GM12878 (cell line): ENCODE measurements around the gene QRFP. TPM values are rescaled to one million over a fixed set of nuclear protein-coding genes. Genes with fewer than 3 reads are reported as not detected.

ENCODE experiments used
- ATAC-seq: fragments of 200-7000 bp; cut with Tn5 transposase; 3 replicates; pipeline ENCODE4 v1.9.1; 2020; ENCODE audit warnings: mild to moderate bottlenecking, moderate library complexity
- BruUV-seq: library from RNA; stranded (reverse); fragments of 400-500 nt; replicated peaks from 2 replicates; lab custom pipeline; 2021; lab: Mats Ljungman, UMichigan
- CTCF ChIA-PET: fragments of 300-600 bp; sonication (Branson Sonifier 250); formaldehyde crosslinking; extraction: SDS; loops from one replicate; lab custom pipeline; 2021; ENCODE audit warnings: inconsistent platforms; lab: Yijun Ruan, JAX
- POLR2A ChIA-PET: fragments of 350-600 bp; formaldehyde crosslinking; extraction: SDS; loops from one replicate; lab custom pipeline; 2021; ENCODE audit warnings: inconsistent platforms; lab: Charles Lee
- RAD21 ChIA-PET: fragments of 300-600 bp; sonication (Branson Sonifier 250); formaldehyde crosslinking; loops from one replicate; lab custom pipeline; 2023; ENCODE audit warnings: antibody characterized with exemption; ENCODE audit not compliant: unreplicated experiment; lab: Charles Lee
- SMC1A ChIA-PET: fragments of 300-600 bp; sonication (Branson Sonifier 250); formaldehyde crosslinking; loops from one replicate; lab custom pipeline; 2023; ENCODE audit not compliant: unreplicated experiment, uncharacterized antibody; lab: Charles Lee
- DNase-seq: peaks from one replicate; pipeline ENCODE4 v3.0.0-alpha.2; 2011; ENCODE audit warnings: low read depth, low spot score
- FAIRE-seq: peaks from 3 replicates; lab custom pipeline; 2011; peaks lifted over from hg19 to GRCh38; lab: Jason Lieb, UNC
- H2AFZ ChIP-seq: 2 replicates; pipeline ENCODE4 v1.6.0; 2011; ENCODE audit warnings: low read depth, low read length, control low read depth; ENCODE audit not compliant: control insufficient read depth
- H3K27ac ChIP-seq: 2 replicates; pipeline ENCODE4 v1.5.1; 2011; ENCODE audit warnings: control low read depth; ENCODE audit not compliant: control insufficient read depth, insufficient read depth
- H3K27me3 ChIP-seq, 2 experiments: replicated peaks in 1 of 2; 2 replicates each; pipeline versions ENCODE4 v1.6.0 to v1.6.1; 2011; ENCODE audit warnings: low read length in 1 of 2; ENCODE audit not compliant: control insufficient read depth in 2 of 2, insufficient read depth in 2 of 2
- H3K36me3 ChIP-seq, 2 experiments: 2 replicates each; pipeline ENCODE4 v1.5.1; 2011; ENCODE audit warnings: low read length in 1 of 2; ENCODE audit not compliant: control insufficient read depth in 2 of 2, insufficient read depth in 2 of 2
- H3K4me1 ChIP-seq: 2 replicates; pipeline ENCODE4 v1.6.1; 2011; ENCODE audit warnings: mild to moderate bottlenecking, low read length, moderate library complexity, mixed read lengths; ENCODE audit not compliant: control insufficient read depth, insufficient read depth
- H3K4me2 ChIP-seq: 2 replicates; pipeline ENCODE4 v1.6.0; 2011; ENCODE audit warnings: control low read depth; ENCODE audit not compliant: control insufficient read depth, insufficient read depth
- H3K4me3 ChIP-seq: fragments of 200-600 bp; sonication (generic); 2 replicates; pipeline ENCODE4 v1.5.1; 2016
- H3K79me2 ChIP-seq: 2 replicates; pipeline ENCODE4 v1.6.0; 2011; ENCODE audit warnings: low read length; ENCODE audit not compliant: control insufficient read depth, insufficient read depth
- H3K9ac ChIP-seq: 2 replicates; pipeline ENCODE4 v1.8.0; 2011; ENCODE audit warnings: low read length, control low read depth, mixed read lengths; ENCODE audit not compliant: control insufficient read depth, insufficient read depth
- H3K9me3 ChIP-seq: replicated peaks from 3 replicates; pipeline ENCODE4 v1.5.1; 2011; ENCODE audit warnings: mild to moderate bottlenecking, low read length; ENCODE audit not compliant: control insufficient read depth, insufficient read depth
- H4K20me1 ChIP-seq: 2 replicates; pipeline ENCODE4 v1.6.0; 2011; ENCODE audit not compliant: control insufficient read depth, insufficient read depth
- CHD1 ChIP-seq: IDR thresholded peaks from 2 replicates; pipeline ENCODE4 v1.6.1; 2012; ENCODE audit warnings: low read depth, low read length, improper control_type of control experiment
- NFYA ChIP-seq: IDR thresholded peaks from 2 replicates; pipeline ENCODE4 v1.6.1; 2011; ENCODE audit warnings: low read depth, mild to moderate bottlenecking, low read length, improper control_type of control experiment, borderline replicate concordance
- NRF1 ChIP-seq: conservative IDR thresholded peaks from 2 replicates; pipeline ENCODE4 v1.6.1; 2011; ENCODE audit warnings: mild to moderate bottlenecking, low read depth, low read length, improper control_type of control experiment
- PKNOX1 ChIP-seq: fragments of 450-650 bp; IDR thresholded peaks from 2 replicates; pipeline ENCODE4 v1.6.1; 2016; ENCODE audit warnings: mild to moderate bottlenecking
- RBBP5 ChIP-seq: fragments of 200-600 bp; sonication (generic); conservative IDR thresholded peaks from 2 replicates; pipeline ENCODE4 v1.6.1; 2016
- RELB ChIP-seq: fragments of 450-650 bp; IDR thresholded peaks from 2 replicates; pipeline ENCODE4 v1.6.1; 2017; ENCODE audit warnings: low read depth, mild to moderate bottlenecking, moderate library complexity
- REST ChIP-seq: IDR thresholded peaks from 2 replicates; pipeline ENCODE4 v1.6.1; 2012; ENCODE audit warnings: mild to moderate bottlenecking, low read depth, low read length
- SP1 ChIP-seq: IDR thresholded peaks from one replicate; pipeline ENCODE4 v1.6.1; 2011; ENCODE audit warnings: low read depth, low read length
- WGBS: methylation state at CpG from one replicate; pipeline ENCODE4 v1.1.6; 2016; ENCODE audit warnings: low lambda C conversion rate; ENCODE audit not compliant: insufficient replicate concordance, insufficient coverage; ENCODE audit errors: missing lambda C conversion rate; 5-methylcytosine and 5-hydroxymethylcytosine counted together
- in situ Hi-C: fragments of 300-500 bp; cut with MboI; formaldehyde crosslinking; loops from 9 replicates; pipeline ENCODE4 v1.14.3; 2018; ENCODE audit warnings: mixed read lengths
- intact Hi-C: fragments of 100-400 bp; cut with micrococcal nuclease; formaldehyde crosslinking; loops from one replicate; pipeline ENCODE4 v1.14.2; 2022; ENCODE audit not compliant: unreplicated experiment
- polyA plus RNA-seq, 11 experiments: library from polyadenylated mRNA; depleted of rRNA in 4 of 11; unstranded in 6 of 11; stranded (reverse) in 5 of 11; fragments of >200 nt; fragmentation: Nextera tagmentation in 4 of 11; fragmentation: Illumina TruSeq in 1 of 11; extraction: Ambion mirVana in 4 of 11; extraction: Trizol in 1 of 11; gene quantifications; 1 replicate in 1 of 11; 2 replicates in 10 of 11; pipeline versions ENCODE4 v1.2.1 to v1.2.3, GENCODE V29; 2011 to 2016; ENCODE audit warnings: inconsistent platforms in 2 of 11, missing spikeins in 2 of 11, low read depth in 1 of 11
- total RNA-seq, 4 experiments: library from RNA; depleted of rRNA in 3 of 4; stranded (reverse); fragments of >200 nt in 3 of 4; fragmentation: Illumina TruSeq in 1 of 4; extraction: Trizol in 1 of 4; gene quantifications; 2 replicates each; pipeline versions ENCODE4 v1.2.1 to v1.2.3, GENCODE V29; 2013 to 2021

The QRFP gene
- total and polyA plus RNA-seq, 10 of the 15 experiments (the other 5 are each of a cell fraction or from before 2014, with no cell fraction given), result not detected

DNA sequence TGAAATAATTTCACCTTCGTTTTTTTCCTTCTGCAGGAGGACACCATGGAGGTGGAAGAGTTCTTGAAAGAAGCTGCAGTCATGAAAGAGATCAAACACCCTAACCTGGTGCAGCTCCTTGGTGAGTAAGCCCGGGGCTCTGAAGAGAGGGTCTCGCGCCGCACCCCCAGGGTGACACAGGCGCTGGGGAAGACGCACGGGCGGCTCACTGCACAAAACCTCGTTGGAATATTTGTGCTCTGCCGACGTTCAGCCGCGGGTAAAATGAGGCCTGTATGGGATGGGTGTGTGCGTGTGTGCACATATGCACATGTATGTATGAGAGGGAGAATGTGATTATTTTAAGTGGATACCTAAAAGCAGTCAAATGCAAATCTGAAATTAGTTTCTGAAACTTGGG, 24.5 kb downstream of the QRFP start:
- FAIRE-seq (no peak), ATAC-seq (no peak), DNase-seq (no peak)
- peaks cover 18 to 26% of the 10 kb centered on the region in 2 experiments for H3K36me3 ChIP-seq
- in situ Hi-C loops, result loop anchor here (5.0 kb wide), 1 partner anchor 170 kb away; no protein-coding TSS in a partner anchor
- 95% methylated on average over 15 of the region's 15 CpGs for WGBS
- BruUV-seq, result no TSS peak
- H3K4me2 ChIP-seq, result no peak overlapping the region
- RAD21 ChIA-PET, result interaction anchor here (2.7 to 3.4 kb wide), 2 partner anchors 55 to 174 kb away, joined by 29 to 33 read pairs; no protein-coding TSS in a partner anchor
- peaks cover 7% of the 10 kb centered on the region; the same call in 1 of the 2 replicates for H4K20me1 ChIP-seq
- H3K79me2 ChIP-seq, result no peaks in the 10 kb centered on the region
- SMC1A ChIA-PET, result interaction anchor here (0.9 to 3.7 kb wide), 5 partner anchors 56 to 170 kb away, joined by 3 to 20 read pairs (median 4); no protein-coding TSS in a partner anchor
- H3K27me3 ChIP-seq, result no peaks in the 10 kb centered on the region
- H3K27ac ChIP-seq, result no peak overlapping the region
- TF ChIP-seq SP1 (no peak), RBBP5 (no peak), CHD1 (no peak), NRF1 (no peak)
- intact Hi-C loops, result no loop called here
- H3K9me3 ChIP-seq, result no peaks in the 10 kb centered on the region
- CTCF ChIA-PET, result interaction anchor here (0.7 to 7.0 kb wide), 4 partner anchors 62 to 171 kb away, joined by 3 to 89 read pairs (median 18); no protein-coding TSS in a partner anchor
- POLR2A ChIA-PET, result interaction anchor here (0.5 kb wide), 1 partner anchor 826 kb away, joined by 10 read pairs; no protein-coding TSS in a partner anchor
- H3K4me1 ChIP-seq, result peaks cover 25% of the 10 kb centered on the region
- no peak overlapping the region for H2AFZ ChIP-seq
- no peak overlapping the region for H3K9ac ChIP-seq
- H3K4me3 ChIP-seq, result no peak overlapping the region

DNA sequence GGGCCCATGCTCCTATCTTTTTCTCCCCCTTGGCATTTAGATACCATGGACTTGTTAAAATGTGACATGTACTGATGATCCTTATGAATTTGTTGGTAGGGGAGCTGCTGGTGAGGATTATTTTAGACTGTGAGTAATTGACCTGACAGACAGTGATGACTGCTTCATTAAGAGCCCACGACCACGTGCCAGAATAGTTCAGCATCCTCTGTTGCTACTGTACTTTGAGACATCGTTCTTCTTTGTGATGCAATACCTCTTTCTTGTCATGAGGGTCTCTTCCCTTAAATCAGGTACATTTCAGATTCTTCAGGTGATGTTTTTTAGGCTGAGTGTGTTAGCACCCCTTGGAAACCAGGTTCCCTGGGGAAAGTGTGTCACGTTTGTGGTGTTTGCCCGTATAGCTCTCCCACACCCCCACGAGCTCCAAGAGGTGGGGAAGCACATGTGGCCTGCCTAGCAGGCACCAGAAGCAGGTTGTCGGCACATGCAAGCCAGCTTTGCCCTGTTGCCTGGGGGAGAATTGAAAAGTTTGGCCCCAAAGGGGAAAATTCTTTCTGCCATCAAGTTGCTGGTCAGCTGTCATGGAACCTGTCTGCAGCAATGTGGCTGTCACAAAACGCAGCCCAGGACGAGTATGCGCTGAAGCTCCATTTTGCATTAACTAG, 25.1 kb downstream of the QRFP start:
- CTCF ChIA-PET, result interaction anchor here (0.7 to 7.0 kb wide), 5 partner anchors 63 to 170 kb away, joined by 3 to 89 read pairs (median 11); partner anchors contain the start of gene FIBCD1
- H3K27me3 ChIP-seq, result no peaks in the 10 kb centered on the region
- H3K9me3 ChIP-seq, result no peaks in the 10 kb centered on the region
- RAD21 ChIA-PET, result interaction anchor here (1.6 to 3.4 kb wide), 3 partner anchors 55 to 174 kb away, joined by 3 to 33 read pairs (median 29); no protein-coding TSS in a partner anchor
- BruUV-seq, result no TSS peak
- in situ Hi-C loops, result loop anchor here (5.0 kb wide), 1 partner anchor 171 kb away; no protein-coding TSS in a partner anchor
- intact Hi-C loops, result no loop called here
- WGBS, result 69% methylated on average over 10 of the region's 10 CpGs
- peak; percentile 33 for ATAC-seq
- H3K9ac ChIP-seq, result no peak overlapping the region
- H3K4me3 ChIP-seq, result no peak overlapping the region
- peaks cover 8% of the 10 kb centered on the region; the same call in 1 of the 2 replicates for H4K20me1 ChIP-seq
- no peak overlapping the region for H2AFZ ChIP-seq
- no peaks in the 10 kb centered on the region for H3K79me2 ChIP-seq
- H3K27ac ChIP-seq, result 0 out of 2 replicates have a peak overlapping the region, but pooled peaks have one; percentile 7
- H3K4me2 ChIP-seq, result 0 out of 2 replicates have a peak overlapping the region, but pooled peaks have one; percentile 7
- peaks cover 25% of the 10 kb centered on the region for H3K4me1 ChIP-seq
- SMC1A ChIA-PET, result interaction anchor here (0.9 to 3.7 kb wide), 5 partner anchors 56 to 169 kb away, joined by 3 to 20 read pairs (median 4); no protein-coding TSS in a partner anchor
- no peak for DNase-seq
- POLR2A ChIA-PET, result no interaction called here
- peaks cover 18 to 29% of the 10 kb centered on the region in 2 experiments for H3K36me3 ChIP-seq
- no peak for FAIRE-seq
- TF ChIP-seq NFYA (no peak), PKNOX1 (0 out of 2 replicates have a peak, but pooled peaks have one; percentile 17), RELB (no peak), REST (no peak)
